ENCODE measurements around the gene MOSMO. TPM values are rescaled to one million over a fixed set of nuclear protein-coding genes. Genes with fewer than 3 reads are reported as not detected.
"Not testable (repeated sequence)": the region's sequence is repeated elsewhere in the genome, so short reads cannot be mapped to it uniquely, and the experiment has no call there.

MOSMO gene
- total RNA-seq, 1 donor from 2014 or later, result 7.2 TPM

DNA sequence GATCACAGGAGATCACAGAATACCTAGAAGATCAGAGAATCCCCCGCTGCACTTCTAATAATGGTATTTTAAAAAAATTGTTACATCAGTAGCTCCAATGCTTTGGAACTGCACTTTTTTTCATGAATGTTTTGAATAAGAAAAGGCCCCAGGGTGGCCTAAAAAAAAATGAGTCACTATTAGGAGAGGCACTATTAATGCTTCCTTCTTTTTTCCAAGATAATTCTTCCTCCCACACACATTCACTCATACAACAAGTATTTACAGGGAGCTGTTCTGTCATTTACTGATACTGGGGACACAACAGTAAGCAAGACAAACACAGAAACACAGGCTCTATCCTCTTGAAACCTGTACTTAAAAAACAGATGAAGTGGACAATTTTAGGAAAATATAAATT, 6.3 kb upstream of the MOSMO start:
- DNase-seq (ENCODE audit: low spot score) (no peak), ATAC-seq (no peak)

- DNase-seq (ENCODE audit: low spot score); ATAC-seq: not testable (repeated sequence)
Measured at GRCh38 chr16:22002047-22002446, 5.9 kb upstream of the MOSMO start.

DNA sequence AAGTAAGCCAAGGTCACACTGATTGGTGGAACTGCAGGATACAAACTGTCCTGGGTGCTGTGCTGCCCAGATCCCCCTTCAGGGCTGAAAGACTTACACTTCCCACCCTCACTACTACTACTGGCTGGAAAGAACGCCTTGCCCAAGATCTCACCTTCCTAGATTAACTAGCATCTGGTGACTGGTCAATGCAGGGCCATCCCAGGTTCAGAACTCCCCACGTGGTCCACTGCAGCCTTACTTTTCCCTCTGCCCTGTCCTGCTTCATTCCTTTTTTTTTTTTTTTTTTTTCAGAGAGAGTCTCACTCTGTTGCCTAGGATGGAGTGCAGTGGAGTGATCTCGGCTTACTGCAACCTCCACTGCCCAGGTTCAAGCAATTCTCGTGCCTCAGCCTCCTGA, 4.7 kb upstream of the MOSMO start:
- ATAC-seq (no peak), DNase-seq (ENCODE audit: low spot score) (no peak)

DNA sequence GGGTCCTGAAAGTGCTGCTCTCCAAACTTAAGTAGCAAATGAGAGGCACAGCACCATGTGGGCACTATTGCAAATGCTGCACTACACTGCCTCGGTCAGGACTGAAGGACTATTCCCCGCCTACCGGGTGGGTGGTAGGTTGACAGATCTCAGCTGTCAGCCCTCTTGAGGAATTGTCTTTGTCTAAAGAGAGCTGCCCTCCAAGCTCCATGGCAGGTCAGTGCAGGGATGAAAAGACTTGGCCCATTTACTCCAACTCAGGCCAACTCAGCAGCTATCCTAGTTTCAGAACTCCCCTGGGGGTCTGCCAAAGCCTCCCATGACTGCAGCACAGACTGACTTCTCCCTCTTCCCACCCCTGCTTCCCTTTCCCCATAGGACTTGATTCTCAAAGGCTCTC, 3.6 kb upstream of the MOSMO start:
- no peak for ATAC-seq
- no peak for DNase-seq (ENCODE audit: low spot score)

GRCh38 chr16:22005746-22006145, 2.2 kb upstream of the MOSMO start:
- no peak for ATAC-seq

DNA sequence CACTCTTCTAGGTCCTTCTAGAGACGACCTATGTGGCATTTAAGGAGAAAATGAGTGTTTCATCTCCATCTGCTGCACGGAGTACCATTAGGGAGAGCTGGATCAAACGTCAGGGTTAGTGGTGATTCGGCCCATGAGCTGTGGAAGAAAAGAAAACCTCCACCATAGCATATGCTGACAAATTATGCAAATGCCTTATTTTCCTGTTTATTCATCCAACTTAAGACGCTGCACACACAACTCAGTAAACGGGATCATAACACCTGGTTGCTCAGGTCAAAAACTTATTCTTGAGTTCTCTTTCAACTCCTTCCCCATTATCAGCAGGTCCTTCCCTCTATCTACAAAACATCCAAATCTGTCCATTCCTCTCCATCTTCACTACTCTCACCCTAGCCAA, 1.3 kb upstream of the MOSMO start:
- no peak for ATAC-seq
- no peak for DNase-seq (ENCODE audit: low spot score)

More at GRCh38 chr16:22005746-22006145, 2.2 kb upstream of the MOSMO start:
- DNase-seq (ENCODE audit: low spot score), result no peak

DNA sequence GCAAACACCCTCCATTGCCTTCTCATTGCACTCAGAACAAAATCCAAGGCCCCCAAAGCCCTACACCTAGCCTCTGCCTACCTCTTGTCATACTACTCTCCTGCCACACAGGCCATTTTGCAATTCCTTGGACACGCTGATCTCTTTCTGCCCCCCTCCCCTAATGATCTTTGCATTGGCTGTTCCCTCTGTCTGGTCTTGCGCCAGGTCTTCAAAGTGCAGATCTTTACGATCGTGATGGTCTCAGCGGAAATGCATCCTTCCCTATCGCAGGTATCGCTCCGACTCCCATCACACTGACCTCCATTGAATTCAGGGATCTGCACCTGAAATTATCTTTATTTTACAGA, 777 bp upstream of the MOSMO start:
- no peak for DNase-seq (ENCODE audit: low spot score)

DNA sequence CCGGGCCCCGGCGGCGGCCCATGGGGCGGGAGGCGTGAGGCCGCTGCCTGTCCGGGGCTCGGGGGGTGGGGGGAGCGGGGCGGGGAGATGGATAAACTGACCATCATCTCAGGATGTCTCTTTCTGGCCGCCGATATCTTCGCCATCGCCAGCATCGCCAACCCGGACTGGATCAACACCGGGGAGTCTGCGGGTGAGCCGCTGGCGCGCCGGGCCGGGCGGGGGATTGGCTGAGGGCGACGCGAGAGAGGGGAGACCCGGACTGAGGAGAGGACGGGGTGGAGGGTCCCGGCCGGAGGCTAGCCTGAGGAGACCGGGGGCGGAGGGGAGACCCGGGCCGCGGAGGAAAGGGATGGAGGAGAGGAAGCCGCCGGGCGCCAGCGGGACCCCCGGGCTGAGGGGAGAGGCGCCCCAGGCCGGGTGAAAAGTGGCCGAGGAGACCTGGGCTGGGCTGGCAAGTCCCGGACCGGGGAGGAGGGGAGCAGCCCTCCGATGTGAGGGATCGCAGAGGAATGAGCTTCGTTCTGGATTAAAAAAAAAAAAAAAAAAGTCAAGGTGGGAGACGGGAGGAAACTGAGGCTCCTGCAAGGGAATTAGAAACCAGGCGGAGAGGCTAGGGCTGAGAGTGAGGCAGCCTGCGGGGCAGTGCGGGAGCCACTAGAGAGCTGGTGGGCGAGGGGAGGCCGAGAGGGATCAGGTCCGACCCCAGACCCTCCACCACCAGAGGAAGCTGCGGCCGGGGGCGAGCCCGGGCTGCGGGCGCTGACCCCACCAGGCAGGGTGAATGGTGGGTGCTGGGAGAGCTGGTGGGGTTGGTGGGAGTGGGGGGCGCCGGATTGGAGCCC, 526 bp downstream of the MOSMO start:
- ATAC-seq (peak; percentile 2), DNase-seq (ENCODE audit: low spot score) (peak; percentile 53)

More for the DNA sequence above, 777 bp upstream of the MOSMO start:
- ATAC-seq, result no peak

DNA sequence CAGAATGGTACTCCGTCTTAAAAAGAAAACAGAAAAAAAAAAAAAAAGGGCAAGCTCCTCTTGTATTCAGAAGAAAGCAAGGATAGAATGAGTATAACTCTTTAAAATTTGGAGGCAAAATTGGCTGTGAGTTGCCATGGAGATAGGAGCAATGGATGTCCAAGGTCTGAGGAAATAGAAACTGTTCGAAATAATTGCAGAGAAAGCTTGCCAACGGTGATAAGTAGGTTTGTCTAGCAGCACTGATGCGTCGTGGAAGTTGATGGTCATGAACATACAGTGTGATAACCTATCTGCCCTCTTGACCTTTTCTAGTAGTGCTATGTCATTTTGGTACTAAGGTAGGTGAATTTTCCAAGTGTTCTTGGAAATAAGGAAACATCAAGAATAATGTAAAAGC, 3.0 kb downstream of the MOSMO start:
- ATAC-seq, result no peak
- DNase-seq (ENCODE audit: low spot score), result no peak

DNA sequence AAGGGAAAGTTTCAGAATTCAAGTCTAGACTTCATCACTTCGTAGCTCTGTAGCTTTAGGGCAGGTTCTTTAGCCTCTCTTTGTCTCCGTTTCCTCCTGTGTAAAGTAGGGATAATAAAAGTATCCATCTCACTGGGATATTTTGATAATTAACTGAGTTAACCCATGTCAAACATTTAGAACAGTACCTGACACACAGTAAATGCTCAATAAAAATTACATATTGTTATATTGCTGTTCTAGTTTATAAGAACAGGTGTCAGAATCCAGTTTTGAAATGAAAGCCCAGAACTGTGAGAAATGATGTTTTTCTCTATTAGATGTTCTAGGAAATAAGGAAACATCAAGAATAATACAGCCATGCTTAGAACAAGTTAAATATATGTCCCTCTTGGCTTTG, 4.3 kb downstream of the MOSMO start:
- ATAC-seq (no peak), DNase-seq (ENCODE audit: low spot score) (no peak)

GRCh38 chr16:22013486-22013885, 5.6 kb downstream of the MOSMO start:
- ATAC-seq (no peak), DNase-seq (ENCODE audit: low spot score) (no peak)

DNA sequence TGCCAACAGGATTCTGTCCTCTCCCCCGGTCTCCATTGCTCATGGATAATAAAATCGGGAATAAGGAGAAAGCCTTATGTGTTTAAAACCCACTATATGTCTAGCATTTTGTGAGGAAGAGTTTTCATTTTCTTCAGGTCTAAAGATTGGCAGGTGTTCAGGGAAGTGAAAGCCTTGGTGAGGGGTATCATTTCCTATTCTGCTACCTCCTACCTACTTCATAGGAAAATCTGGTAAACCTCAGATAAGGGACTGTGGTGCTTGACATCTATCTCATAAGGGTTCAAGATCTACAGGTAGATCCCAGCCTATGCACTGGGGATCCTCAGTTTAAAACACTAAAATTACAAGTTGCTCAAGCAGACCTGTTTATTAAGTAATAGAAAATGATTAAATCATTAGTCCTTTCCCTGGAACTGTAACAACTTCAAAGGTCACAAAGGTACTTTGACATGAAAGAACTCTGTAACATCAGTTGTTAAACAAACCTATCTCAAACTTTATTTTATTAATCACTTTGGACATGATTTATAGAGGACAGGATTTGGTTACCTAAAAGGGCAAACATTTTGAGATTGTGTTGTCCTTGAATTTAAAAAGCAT, 6.5 kb downstream of the MOSMO start:
- ATAC-seq (peak; percentile 86), DNase-seq (ENCODE audit: low spot score) (no peak)

GRCh38 chr16:22016927-22017326, 9.0 kb downstream of the MOSMO start:
- ATAC-seq (no peak), DNase-seq (ENCODE audit: low spot score) (no peak)

- ATAC-seq, result no peak
- DNase-seq (ENCODE audit: low spot score), result no peak
Measured at GRCh38 chr16:22018559-22018958, 10.6 kb downstream of the MOSMO start.

- DNase-seq (ENCODE audit: low spot score) (no peak), ATAC-seq (no peak)
Measured at GRCh38 chr16:22022151-22022550, 14.2 kb downstream of the MOSMO start.

DNA sequence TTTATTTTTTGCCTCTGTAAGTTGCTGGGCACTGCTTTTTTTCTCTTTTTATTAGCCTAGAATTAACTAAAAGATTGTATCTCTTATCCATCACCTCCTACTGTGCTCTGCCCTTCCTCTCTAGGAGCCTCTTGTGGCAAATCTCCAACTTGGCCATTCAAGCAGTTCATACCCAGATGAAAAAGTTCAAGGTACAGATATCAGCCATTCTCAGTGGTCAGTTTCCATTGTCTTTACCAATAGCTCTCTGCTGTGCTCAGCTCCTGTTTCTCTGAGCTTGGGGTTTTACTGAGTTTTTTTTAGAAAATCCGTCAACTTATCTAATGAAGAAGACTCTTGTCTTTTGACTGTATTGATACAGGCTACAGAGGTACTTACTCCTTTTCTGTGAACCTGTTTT, 15.6 kb downstream of the MOSMO start:
- ATAC-seq (peak; percentile 70), DNase-seq (ENCODE audit: low spot score) (no peak)

DNA sequence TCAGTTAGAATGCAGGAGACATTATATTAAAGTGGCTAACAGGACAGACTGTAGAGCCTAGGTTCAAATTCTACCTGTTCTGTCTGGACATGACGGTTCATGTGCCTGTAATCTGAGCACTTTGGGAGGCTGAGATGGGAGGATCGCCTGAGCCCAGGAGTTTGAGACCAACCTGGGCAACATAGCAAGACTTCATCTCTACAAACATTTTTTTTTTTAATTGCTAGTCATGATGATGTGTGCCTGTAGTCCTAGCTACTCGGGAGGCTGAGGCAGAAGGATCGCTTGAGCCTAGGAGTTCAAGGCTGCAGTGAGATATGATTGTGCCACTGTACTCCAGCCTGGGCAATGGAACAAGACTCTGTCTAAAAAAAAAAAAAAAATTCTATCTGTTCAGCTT, 16.9 kb downstream of the MOSMO start:
- not testable (repeated sequence) for ATAC-seq; DNase-seq (ENCODE audit: low spot score)

GRCh38 chr16:22027633-22028032, 19.7 kb downstream of the MOSMO start:
- DNase-seq (ENCODE audit: low spot score) (no peak), ATAC-seq (no peak)

DNA sequence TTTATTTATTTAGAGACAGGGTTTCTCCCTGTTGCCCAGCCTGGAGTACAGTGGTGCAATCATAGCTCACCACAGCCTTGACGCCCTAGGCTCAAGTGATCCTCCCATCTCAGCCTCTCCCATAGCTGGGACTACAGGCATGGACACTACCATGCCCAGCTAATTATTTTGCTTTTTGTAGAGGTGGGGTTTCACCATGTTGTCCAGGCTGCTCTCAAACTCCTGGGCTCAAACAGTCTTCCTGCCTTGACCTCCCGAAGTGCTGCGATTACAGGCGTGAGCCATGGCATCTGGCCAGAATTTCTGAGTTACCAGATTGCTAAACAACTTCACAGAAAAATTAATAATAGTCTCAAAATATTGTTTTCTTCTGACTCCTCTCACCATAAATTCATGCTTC, 21.7 kb downstream of the MOSMO start:
- DNase-seq (ENCODE audit: low spot score) (no peak), ATAC-seq (no peak)

- ATAC-seq (peak; percentile 91), DNase-seq (ENCODE audit: low spot score) (no peak)
Measured at GRCh38 chr16:22030087-22030812, 22.3 kb downstream of the MOSMO start.

- ATAC-seq (no peak), DNase-seq (ENCODE audit: low spot score) (no peak)
Measured at GRCh38 chr16:22031483-22032083, 23.7 kb downstream of the MOSMO start.

DNA sequence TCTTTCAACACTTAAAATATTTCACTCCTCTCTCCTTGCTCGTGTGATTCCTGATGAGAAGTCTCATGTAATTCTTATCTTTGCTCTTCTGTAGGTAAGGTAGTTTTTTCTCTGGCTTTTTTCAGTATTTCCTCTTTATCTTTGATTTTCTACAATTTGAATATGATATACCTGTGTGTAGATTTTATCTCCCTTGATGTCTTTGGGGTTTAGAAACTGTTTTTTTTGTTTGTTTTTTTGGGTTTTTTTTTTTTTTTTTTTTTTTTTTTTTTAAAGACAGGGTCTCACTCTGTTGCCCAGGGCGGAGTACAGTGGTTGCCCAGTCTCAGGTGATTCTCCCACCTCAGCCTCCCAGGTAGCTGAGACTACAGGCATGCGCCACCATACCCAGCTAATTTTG, 26.6 kb downstream of the MOSMO start:
- ATAC-seq, result no peak
- DNase-seq (ENCODE audit: low spot score), result no peak

Measured in left lobe of liver (tissue), 2 donors.